Measurements from ENCODE around the gene KIF9.
"Not testable (repeated sequence)": the region's sequence is repeated elsewhere in the genome, so short reads cannot be mapped to it uniquely, and the experiment has no call there.

DNA sequence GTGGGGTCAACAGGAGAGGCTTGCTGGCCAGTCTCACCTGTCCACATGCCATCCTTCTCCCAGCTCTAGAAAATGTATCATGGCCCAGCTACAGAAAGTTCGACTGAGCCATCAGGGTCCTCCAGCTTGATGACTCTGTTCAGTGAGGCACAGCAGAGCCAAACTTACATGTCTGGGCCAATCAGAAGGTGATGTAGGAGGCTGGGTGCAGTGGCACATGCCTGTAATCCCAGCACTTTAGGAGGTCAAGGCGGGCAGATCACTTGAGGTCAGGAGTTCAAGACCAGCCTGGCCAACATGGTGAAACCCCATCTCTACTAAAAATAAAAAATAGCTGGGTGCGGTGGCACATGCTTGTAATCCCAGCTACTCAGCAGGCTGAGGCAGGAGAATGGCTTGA lies 31.5 kb downstream of the KIF9 start:
- TF ChIP-seq POLR2AphosphoS5 (IDR thresholded peaks at IDR 0.05; ENCODE audit: borderline replicate concordance, low read depth, low read length); EZH2 (IDR thresholded peaks at IDR 0.05): not testable (repeated sequence)

Measured in SK-N-MC (cell line).